Esophagus squamous epithelium (tissue), 4 donors: Measurements from ENCODE around the gene SHISAL1.

ENCODE experiments used
- CTCF ChIP-seq, 6 experiments: fragments of 450-650 bp in 4 of 6; fragments of 200-600 bp in 2 of 6; sonication (generic) in 2 of 6; IDR thresholded peaks; one replicate each; pipeline ENCODE4 v1.5.1; 2016 to 2019; ENCODE audit warnings: antibody characterized with exemption in 6 of 6, mild to moderate bottlenecking in 4 of 6, moderate library complexity in 4 of 6
- POLR2A ChIP-seq, 4 donors: fragments of 450-650 bp; IDR thresholded peaks; one replicate each; pipeline ENCODE4 v1.6.1; 2017; ENCODE audit warnings: antibody characterized with exemption in 4 of 4, mild to moderate bottlenecking in 4 of 4, moderate library complexity in 3 of 4

GRCh38 chr22:44199164-44199563, 113.6 kb downstream of the SHISAL1 start:
- TF ChIP-seq POLR2A (IDR thresholded peaks at IDR 0.05) (no peak), CTCF (IDR thresholded peaks at IDR 0.05) (no peak)
